Measurements from ENCODE around the gene VEGFA.
"Not testable (repeated sequence)": the region's sequence is repeated elsewhere in the genome, so short reads cannot be mapped to it uniquely, and the experiment has no call there.

Gene VEGFA

GRCh38 chr6:43801495-43802181 lies 31.6 kb downstream of the VEGFA start:
- no peak for DNase-seq (ENCODE audit: low read depth in 2 of 2, low spot score in 1 of 2)

- no peak for DNase-seq (ENCODE audit: low read depth in 2 of 2, low spot score in 1 of 2)
These were observed 33.2 kb downstream of the VEGFA start for GRCh38 chr6:43803055-43803782.

- no peak for DNase-seq (ENCODE audit: low read depth in 2 of 2, low spot score in 1 of 2)
These were observed 34.0 kb downstream of the VEGFA start for GRCh38 chr6:43803783-43804549.

GRCh38 chr6:43804550-43805223 lies 34.7 kb downstream of the VEGFA start:
- no peak for DNase-seq (ENCODE audit: low read depth in 2 of 2, low spot score in 1 of 2)

- no peak for DNase-seq (ENCODE audit: low read depth in 2 of 2, low spot score in 1 of 2)
These were observed 35.7 kb downstream of the VEGFA start for GRCh38 chr6:43805699-43806042.

- no peak for DNase-seq (ENCODE audit: low read depth in 2 of 2, low spot score in 1 of 2)
These were observed 36.2 kb downstream of the VEGFA start for GRCh38 chr6:43806043-43806757.

GRCh38 chr6:43806758-43807227 lies 36.8 kb downstream of the VEGFA start:
- no peak for DNase-seq (ENCODE audit: low read depth in 2 of 2, low spot score in 1 of 2)

GRCh38 chr6:43807228-43808061 lies 37.4 kb downstream of the VEGFA start:
- DNase-seq (ENCODE audit: low read depth in 2 of 2, low spot score in 1 of 2) = no peak

- no peak for DNase-seq (ENCODE audit: low read depth in 2 of 2, low spot score in 1 of 2)
These were observed 38.4 kb downstream of the VEGFA start for GRCh38 chr6:43808412-43808811.

- DNase-seq (ENCODE audit: low read depth in 2 of 2, low spot score in 1 of 2) = no peak
These were observed 39.6 kb downstream of the VEGFA start for GRCh38 chr6:43809417-43810305.

GRCh38 chr6:43810965-43811732 lies 41.1 kb downstream of the VEGFA start:
- DNase-seq (ENCODE audit: low read depth in 2 of 2, low spot score in 1 of 2) = no peak

GRCh38 chr6:43811733-43812099 lies 41.7 kb downstream of the VEGFA start:
- DNase-seq (ENCODE audit: low read depth in 2 of 2, low spot score in 1 of 2) = no peak

GRCh38 chr6:43812850-43813578 lies 43.0 kb downstream of the VEGFA start:
- DNase-seq (ENCODE audit: low read depth in 2 of 2, low spot score in 1 of 2) = no peak

GRCh38 chr6:43814111-43814510 lies 44.1 kb downstream of the VEGFA start:
- DNase-seq (ENCODE audit: low read depth in 2 of 2, low spot score in 1 of 2) = no peak

GRCh38 chr6:43814865-43815264 lies 44.9 kb downstream of the VEGFA start:
- no peak for DNase-seq (ENCODE audit: low read depth in 2 of 2, low spot score in 1 of 2)

- DNase-seq (ENCODE audit: low read depth in 2 of 2, low spot score in 1 of 2) = no peak
These were observed 47.2 kb downstream of the VEGFA start for GRCh38 chr6:43817192-43817591.

GRCh38 chr6:43818973-43819372 lies 49.0 kb downstream of the VEGFA start:
- DNase-seq (ENCODE audit: low read depth in 2 of 2, low spot score in 1 of 2) = not testable (repeated sequence)

- no peak for DNase-seq (ENCODE audit: low read depth in 2 of 2, low spot score in 1 of 2)
These were observed 49.9 kb downstream of the VEGFA start for GRCh38 chr6:43819958-43820357.
